ENCODE data around the gene SLC44A3.

DNA sequence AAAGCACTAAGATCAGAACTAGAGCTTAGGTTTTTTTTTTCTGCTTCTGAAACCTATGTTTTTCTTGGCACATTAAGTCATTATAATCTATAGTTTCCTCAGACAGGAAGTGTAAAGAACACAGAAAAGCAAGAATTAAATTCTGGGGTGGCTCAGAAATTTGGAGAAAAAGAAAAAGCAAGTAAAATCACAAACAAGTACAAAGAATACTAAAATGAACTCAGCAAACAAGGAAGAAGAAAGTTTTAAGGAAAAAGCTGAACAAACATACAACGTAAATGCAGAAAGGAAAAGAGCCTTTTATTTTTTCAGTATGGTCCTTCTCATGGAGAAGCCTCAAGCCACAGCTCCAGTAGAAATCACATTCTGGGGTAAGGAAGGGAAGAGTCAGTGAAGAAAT, 115.3 kb downstream of the SLC44A3 start:
- TF ChIP-seq EZH2 (conservative IDR thresholded peaks at IDR 0.05; ENCODE audit: low read depth, low read length) (no peak), PATZ1 (CRISPR knock-in tag; IDR thresholded peaks at IDR 0.05) (no peak), ZFYVE20 (CRISPR knock-in tag; IDR thresholded peaks at IDR 0.05; ENCODE audit: borderline replicate concordance, low read depth) (no peak), NFKBIZ (CRISPR knock-in tag; IDR thresholded peaks at IDR 0.05) (no peak), THAP8 (CRISPR knock-in tag; IDR thresholded peaks at IDR 0.05; ENCODE audit: borderline replicate concordance) (no peak), SAFB2 (CRISPR knock-in tag; IDR thresholded peaks at IDR 0.05; ENCODE audit: borderline replicate concordance, low read depth) (no peak), RFXAP (CRISPR knock-in tag; IDR thresholded peaks at IDR 0.05; ENCODE audit: borderline replicate concordance) (no peak)
- TF ChIP-seq, protein P1, sequence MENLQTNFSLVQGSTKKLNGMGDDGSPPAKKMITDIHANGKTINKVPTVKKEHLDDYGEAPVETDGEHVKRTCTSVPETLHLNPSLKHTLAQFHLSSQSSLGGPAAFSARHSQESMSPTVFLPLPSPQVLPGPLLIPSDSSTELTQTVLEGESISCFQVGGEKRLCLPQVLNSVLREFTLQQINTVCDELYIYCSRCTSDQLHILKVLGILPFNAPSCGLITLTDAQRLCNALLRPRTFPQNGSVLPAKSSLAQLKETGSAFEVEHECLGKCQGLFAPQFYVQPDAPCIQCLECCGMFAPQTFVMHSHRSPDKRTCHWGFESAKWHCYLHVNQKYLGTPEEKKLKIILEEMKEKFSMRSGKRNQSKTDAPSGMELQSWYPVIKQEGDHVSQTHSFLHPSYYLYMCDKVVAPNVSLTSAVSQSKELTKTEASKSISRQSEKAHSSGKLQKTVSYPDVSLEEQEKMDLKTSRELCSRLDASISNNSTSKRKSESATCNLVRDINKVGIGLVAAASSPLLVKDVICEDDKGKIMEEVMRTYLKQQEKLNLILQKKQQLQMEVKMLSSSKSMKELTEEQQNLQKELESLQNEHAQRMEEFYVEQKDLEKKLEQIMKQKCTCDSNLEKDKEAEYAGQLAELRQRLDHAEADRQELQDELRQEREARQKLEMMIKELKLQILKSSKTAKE (CRISPR knock-in tag; IDR thresholded peaks at IDR 0.05; ENCODE audit: borderline replicate concordance) = no peak
- TF ChIP-seq, protein P2, sequence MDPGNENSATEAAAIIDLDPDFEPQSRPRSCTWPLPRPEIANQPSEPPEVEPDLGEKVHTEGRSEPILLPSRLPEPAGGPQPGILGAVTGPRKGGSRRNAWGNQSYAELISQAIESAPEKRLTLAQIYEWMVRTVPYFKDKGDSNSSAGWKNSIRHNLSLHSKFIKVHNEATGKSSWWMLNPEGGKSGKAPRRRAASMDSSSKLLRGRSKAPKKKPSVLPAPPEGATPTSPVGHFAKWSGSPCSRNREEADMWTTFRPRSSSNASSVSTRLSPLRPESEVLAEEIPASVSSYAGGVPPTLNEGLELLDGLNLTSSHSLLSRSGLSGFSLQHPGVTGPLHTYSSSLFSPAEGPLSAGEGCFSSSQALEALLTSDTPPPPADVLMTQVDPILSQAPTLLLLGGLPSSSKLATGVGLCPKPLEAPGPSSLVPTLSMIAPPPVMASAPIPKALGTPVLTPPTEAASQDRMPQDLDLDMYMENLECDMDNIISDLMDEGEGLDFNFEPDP (CRISPR knock-in tag; conservative IDR thresholded peaks at IDR 0.05) = no peak

Data from HepG2 (cell line).